Neural crest cell (in vitro differentiated cells): ENCODE measurements around the gene CCDC28B. TPM values are rescaled to one million over a fixed set of nuclear protein-coding genes. Genes with fewer than 3 reads are reported as not detected.

Experiments used
- DNase-seq: peaks from one replicate; pipeline ENCODE4 v3.0.0; 2021; ENCODE audit warnings: low read depth, mixed read lengths, low spot score
- H3K27ac Mint-ChIP-seq: one replicate; pipeline ENCODE4 v1.8.0; 2021; ENCODE audit warnings: mild to moderate bottlenecking, mixed read lengths; ENCODE audit not compliant: unreplicated experiment
- H3K27me3 Mint-ChIP-seq: 2 replicates; pipeline ENCODE4 v1.8.0; 2021; ENCODE audit warnings: low read depth, mild to moderate bottlenecking, mixed read lengths
- H3K36me3 Mint-ChIP-seq: 2 replicates; pipeline ENCODE4 v1.8.0; 2021; ENCODE audit warnings: low read depth, mild to moderate bottlenecking, mixed read lengths
- H3K4me1 Mint-ChIP-seq: 2 replicates; pipeline ENCODE4 v1.8.0; 2021; ENCODE audit warnings: mixed read lengths
- H3K4me3 Mint-ChIP-seq: one replicate; pipeline ENCODE4 v1.8.0; 2021; ENCODE audit warnings: mild to moderate bottlenecking, mixed read lengths
- H3K9me3 Mint-ChIP-seq: 2 replicates; pipeline ENCODE4 v1.8.0; 2021; ENCODE audit warnings: mixed read lengths
- total RNA-seq: library from RNA; stranded (reverse); gene quantifications from 2 replicates; pipeline ENCODE4 v1.2.1, GENCODE V29; 2021
- TF ChIP-seq, protein P1 (sequence below): fragments of 200-600 bp; sonication (generic); conservative IDR thresholded peaks from 2 replicates; pipeline ENCODE4 v1.5.0; 2021; ENCODE audit warnings: antibody characterized with exemption, mild to moderate bottlenecking

Gene CCDC28B
- total RNA-seq, 1 donor from 2014 or later = 21.2 TPM

- peaks cover 21% of the 10 kb centered on the region for H3K36me3 Mint-ChIP-seq
These were observed 28.4 kb downstream of the CCDC28B start for GRCh38 chr1:32228771-32229170.

DNA sequence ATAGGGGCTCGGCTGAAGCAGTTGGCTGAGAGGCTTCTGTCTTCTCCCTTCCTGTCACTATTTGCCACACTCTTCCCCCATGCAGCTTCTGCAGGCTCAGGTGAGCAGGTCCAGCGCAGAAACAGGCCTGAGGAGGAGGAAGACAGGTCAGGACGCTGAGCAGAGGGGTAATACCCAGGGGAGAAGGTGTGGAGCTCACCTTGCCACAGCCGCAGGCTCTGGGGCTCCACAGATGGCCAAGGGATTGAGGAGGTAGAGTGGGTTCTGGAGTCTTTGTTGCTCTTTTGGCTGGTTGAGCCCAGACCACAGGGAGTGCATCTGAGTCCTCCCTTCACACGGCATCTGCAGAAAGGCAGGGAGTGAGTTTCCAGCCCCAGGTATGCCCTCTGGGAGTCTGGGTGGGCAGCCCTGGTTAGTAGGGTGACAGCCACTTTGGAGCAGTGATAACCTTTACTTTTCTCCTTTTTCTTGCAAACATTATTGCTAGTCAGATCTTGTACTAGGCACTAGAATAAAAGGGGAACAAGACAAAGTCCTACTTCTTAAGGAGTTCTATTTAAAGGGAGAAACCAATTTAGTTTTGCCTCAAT is 31.5 kb downstream of the CCDC28B start:
- TF ChIP-seq, protein P1, sequence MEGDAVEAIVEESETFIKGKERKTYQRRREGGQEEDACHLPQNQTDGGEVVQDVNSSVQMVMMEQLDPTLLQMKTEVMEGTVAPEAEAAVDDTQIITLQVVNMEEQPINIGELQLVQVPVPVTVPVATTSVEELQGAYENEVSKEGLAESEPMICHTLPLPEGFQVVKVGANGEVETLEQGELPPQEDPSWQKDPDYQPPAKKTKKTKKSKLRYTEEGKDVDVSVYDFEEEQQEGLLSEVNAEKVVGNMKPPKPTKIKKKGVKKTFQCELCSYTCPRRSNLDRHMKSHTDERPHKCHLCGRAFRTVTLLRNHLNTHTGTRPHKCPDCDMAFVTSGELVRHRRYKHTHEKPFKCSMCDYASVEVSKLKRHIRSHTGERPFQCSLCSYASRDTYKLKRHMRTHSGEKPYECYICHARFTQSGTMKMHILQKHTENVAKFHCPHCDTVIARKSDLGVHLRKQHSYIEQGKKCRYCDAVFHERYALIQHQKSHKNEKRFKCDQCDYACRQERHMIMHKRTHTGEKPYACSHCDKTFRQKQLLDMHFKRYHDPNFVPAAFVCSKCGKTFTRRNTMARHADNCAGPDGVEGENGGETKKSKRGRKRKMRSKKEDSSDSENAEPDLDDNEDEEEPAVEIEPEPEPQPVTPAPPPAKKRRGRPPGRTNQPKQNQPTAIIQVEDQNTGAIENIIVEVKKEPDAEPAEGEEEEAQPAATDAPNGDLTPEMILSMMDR = no peak
- DNase-seq = no peak
- Mint-ChIP-seq H3K9me3 (no peaks in the 10 kb centered on the region), H3K4me1 (no peaks in the 10 kb centered on the region), H3K36me3 (peaks cover 15% of the 10 kb centered on the region), H3K27me3 (no peaks in the 10 kb centered on the region), H3K4me3 (no peak overlapping the region), H3K27ac (no peak overlapping the region)

More at GRCh38 chr1:32228771-32229170, 28.4 kb downstream of the CCDC28B start:
- Mint-ChIP-seq H3K4me3 (no peak overlapping the region), H3K27ac (no peak overlapping the region), H3K9me3 (no peaks in the 10 kb centered on the region), H3K27me3 (no peaks in the 10 kb centered on the region), H3K4me1 (peaks cover 5% of the 10 kb centered on the region)
- DNase-seq = no peak
- TF ChIP-seq, protein P1 = no peak

DNA sequence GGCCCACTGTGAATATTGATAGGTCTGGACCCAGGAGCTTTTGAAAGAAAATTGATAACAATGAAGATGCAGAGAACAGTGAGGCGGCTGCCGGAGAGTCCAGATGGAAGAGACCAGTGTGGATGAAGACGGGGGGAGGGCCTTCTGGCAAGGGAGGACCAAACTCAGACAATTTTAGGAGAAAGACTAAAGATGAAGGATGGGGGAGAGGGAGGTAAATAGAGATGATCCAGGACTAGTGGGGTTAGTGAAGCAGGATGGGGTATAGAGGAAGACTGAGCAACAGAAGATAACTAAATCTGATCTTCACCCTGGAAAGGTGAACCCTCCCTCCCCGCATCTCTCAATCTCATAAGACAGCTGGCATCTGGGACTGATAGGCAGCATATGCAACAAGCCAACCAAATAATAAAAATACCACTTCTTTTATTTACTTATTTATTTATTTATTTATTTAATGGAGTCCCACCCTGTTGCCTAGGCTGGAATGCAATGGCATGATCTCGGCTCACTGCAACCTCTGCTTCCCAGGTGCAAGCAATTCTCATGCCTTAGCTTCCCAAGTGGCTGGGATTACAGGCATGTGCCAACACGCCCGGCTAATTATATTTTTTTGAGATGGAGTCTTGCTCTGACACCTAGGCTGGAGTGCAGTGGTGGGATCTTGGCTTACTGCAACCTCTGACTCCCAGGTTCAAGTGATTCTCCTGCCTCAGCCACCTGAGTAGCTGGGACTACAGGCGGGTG is 32.3 kb downstream of the CCDC28B start:
- Mint-ChIP-seq H3K27me3 (no peaks in the 10 kb centered on the region), H3K36me3 (peaks cover 11% of the 10 kb centered on the region), H3K9me3 (no peaks in the 10 kb centered on the region), H3K4me3 (no peak overlapping the region), H3K27ac (no peak overlapping the region), H3K4me1 (no peaks in the 10 kb centered on the region)
- TF ChIP-seq, protein P1 = no peak
- no peak for DNase-seq

DNA sequence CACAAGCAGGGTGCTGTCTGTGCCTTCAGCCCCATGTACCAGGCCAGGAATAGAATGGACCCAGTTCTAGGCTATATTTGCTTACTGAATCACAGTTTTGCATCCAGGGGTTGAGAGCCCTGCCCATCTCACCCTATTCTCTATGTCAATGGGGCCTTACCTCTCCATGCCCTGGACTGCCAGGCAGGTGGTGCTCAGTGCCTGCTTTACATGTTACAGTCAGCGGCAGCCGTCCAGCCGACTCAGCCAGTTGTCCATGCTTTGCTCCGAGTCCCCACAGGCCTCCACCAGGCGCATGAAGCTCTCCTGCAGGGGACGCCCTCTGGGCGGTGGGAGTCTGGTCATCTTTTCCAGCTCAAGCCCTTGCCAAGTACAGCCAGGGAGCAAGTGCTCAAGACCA is 34.4 kb downstream of the CCDC28B start:
- DNase-seq = no peak

GRCh38 chr1:32239337-32239736 is 38.9 kb downstream of the CCDC28B start:
- Mint-ChIP-seq H3K9me3 (no peaks in the 10 kb centered on the region), H3K36me3 (no peaks in the 10 kb centered on the region), H3K4me3 (peak overlapping the region; percentile 89), H3K27ac (no peak overlapping the region), H3K27me3 (no peaks in the 10 kb centered on the region), H3K4me1 (peaks cover 32% of the 10 kb centered on the region)
- TF ChIP-seq, protein P1 = no peak
- no peak for DNase-seq

More for the DNA sequence above, 34.4 kb downstream of the CCDC28B start:
- no peaks in the 10 kb centered on the region for H3K36me3 Mint-ChIP-seq
- H3K9me3 Mint-ChIP-seq = no peaks in the 10 kb centered on the region
- H3K27ac Mint-ChIP-seq = no peak overlapping the region
- H3K27me3 Mint-ChIP-seq = no peaks in the 10 kb centered on the region
- peaks cover 9% of the 10 kb centered on the region for H3K4me1 Mint-ChIP-seq
- H3K4me3 Mint-ChIP-seq = no peak overlapping the region
- TF ChIP-seq, protein P1 = no peak
